NCI-H1105 treated with DMSO at 0.1 percent for 48 hours (cell line): Measurements from ENCODE around the gene NBPF3.
"Not testable (repeated sequence)": the region's sequence is repeated elsewhere in the genome, so short reads cannot be mapped to it uniquely, and the experiment has no call there.

Source experiments
- DNase-seq: peaks from one replicate; lab custom pipeline; 2025; lab: John Stamatoyannopoulos, UW

The NBPF3 gene

GRCh38 chr1:21439721-21440629 lies at the start of gene NBPF3:
Gene NBPF3, plus strand, starts transcription at chr1:21440137. Its CDS starts 4,950 bp downstream, at chr1:21445087.
- DNase-seq: peak; percentile 95

GRCh38 chr1:21391497-21391896 lies 48.4 kb upstream of the NBPF3 start:
- DNase-seq: no peak

GRCh38 chr1:21392587-21393263 lies 47.2 kb upstream of the NBPF3 start:
- no peak for DNase-seq

GRCh38 chr1:21396516-21396915 lies 43.4 kb upstream of the NBPF3 start:
- DNase-seq: no peak

- no peak for DNase-seq
Observed at GRCh38 chr1:21397813-21398188, 42.1 kb upstream of the NBPF3 start.

- DNase-seq: not testable (repeated sequence)
Observed at GRCh38 chr1:21401726-21402346, 38.1 kb upstream of the NBPF3 start.

- no peak for DNase-seq
Observed at GRCh38 chr1:21406659-21407058, 33.3 kb upstream of the NBPF3 start.

- DNase-seq: not testable (repeated sequence)
Observed at GRCh38 chr1:21409897-21410296, 30.0 kb upstream of the NBPF3 start.

- DNase-seq: no peak
Observed at GRCh38 chr1:21414015-21414414, 25.9 kb upstream of the NBPF3 start.

- DNase-seq: not testable (repeated sequence)
Observed at GRCh38 chr1:21420378-21420777, 19.6 kb upstream of the NBPF3 start.

- not testable (repeated sequence) for DNase-seq
Observed at GRCh38 chr1:21421307-21421706, 18.6 kb upstream of the NBPF3 start.

GRCh38 chr1:21427798-21428480 lies 12.0 kb upstream of the NBPF3 start:
- DNase-seq: not testable (repeated sequence)

- DNase-seq: not testable (repeated sequence)
Observed at GRCh38 chr1:21428481-21429073, 11.4 kb upstream of the NBPF3 start.

GRCh38 chr1:21429210-21429609 lies 10.7 kb upstream of the NBPF3 start:
- not testable (repeated sequence) for DNase-seq

GRCh38 chr1:21430875-21431274 lies 9.1 kb upstream of the NBPF3 start:
- not testable (repeated sequence) for DNase-seq

- no peak for DNase-seq
Observed at GRCh38 chr1:21434394-21434793, 5.5 kb upstream of the NBPF3 start.

GRCh38 chr1:21435646-21436487 lies 4.1 kb upstream of the NBPF3 start:
- DNase-seq: no peak

GRCh38 chr1:21436488-21437340 lies 3.2 kb upstream of the NBPF3 start:
- DNase-seq: no peak

- no peak for DNase-seq
Observed at GRCh38 chr1:21437341-21437640, 2.6 kb upstream of the NBPF3 start.
